ENCODE measurements around the gene SCN2A. TPM values are rescaled to one million over a fixed set of nuclear protein-coding genes. Genes with fewer than 3 reads are reported as not detected.

The SCN2A gene
- total and polyA plus RNA-seq, 4 donors = 0.02 to 0.31 (median 0.11) TPM

GRCh38 chr2:165273176-165273575, 34.0 kb downstream of the SCN2A start:
- peaks cover 0 to 5% (median 0%) of the 10 kb centered on the region in 5 donors for H3K4me1 ChIP-seq (ENCODE audit: control insufficient read depth in 5 of 5, insufficient read depth in 5 of 5, low read length in 5 of 5)
- H3K4me3 ChIP-seq = no peak overlapping the region
- DNase-seq (no peak), ATAC-seq (ENCODE audit: insufficient read depth, low FRiP score) (no peak)
- no peak overlapping the region for H3K27ac ChIP-seq (ENCODE audit: low read depth in 1 of 2, low read length in 1 of 2)
- no peaks in the 10 kb centered on the region for H3K27me3 ChIP-seq (ENCODE audit: control insufficient read depth in 3 of 3, insufficient read depth in 3 of 3, low read length in 2 of 3)
- H3K36me3 ChIP-seq (ENCODE audit: control insufficient read depth in 4 of 4, insufficient read depth in 4 of 4, low read length in 4 of 4) = no peaks in the 10 kb centered on the region
- no peak for TF ChIP-seq CTCF (IDR thresholded peaks at IDR 0.05; ENCODE audit: control extremely low read depth, extremely low read depth)
- H3K9me3 ChIP-seq (ENCODE audit: control insufficient read depth in 4 of 4, insufficient read depth in 3 of 4, low read length in 3 of 4) = no peaks in the 10 kb centered on the region
- H3K9ac ChIP-seq (ENCODE audit: insufficient read depth in 1 of 2, low read length in 2 of 2) = no peak overlapping the region

- H3K27ac ChIP-seq (ENCODE audit: low read depth in 1 of 2, low read length in 1 of 2) = peak overlapping the region; percentile 33 to 69
- WGBS, 2 donors = 35 to 74% methylated on average over 5 of the region's 5 CpGs
- H3K27me3 ChIP-seq (ENCODE audit: control insufficient read depth in 3 of 3, insufficient read depth in 3 of 3, low read length in 2 of 3) = no peaks in the 10 kb centered on the region
- TF ChIP-seq CTCF (IDR thresholded peaks at IDR 0.05; ENCODE audit: control extremely low read depth, extremely low read depth) = no peak
- H3K4me3 ChIP-seq = no peak overlapping the region
- H3K36me3 ChIP-seq (ENCODE audit: control insufficient read depth in 4 of 4, insufficient read depth in 4 of 4, low read length in 4 of 4) = no peaks in the 10 kb centered on the region
- peaks cover 0 to 5% (median 0%) of the 10 kb centered on the region in 5 donors for H3K4me1 ChIP-seq (ENCODE audit: control insufficient read depth in 5 of 5, insufficient read depth in 5 of 5, low read length in 5 of 5)
- no peak overlapping the region for H3K9ac ChIP-seq (ENCODE audit: insufficient read depth in 1 of 2, low read length in 2 of 2)
- DNase-seq (no peak), ATAC-seq (ENCODE audit: insufficient read depth, low FRiP score) (peak; percentile 75)
- no peaks in the 10 kb centered on the region for H3K9me3 ChIP-seq (ENCODE audit: control insufficient read depth in 4 of 4, insufficient read depth in 3 of 4, low read length in 3 of 4)
Observed at GRCh38 chr2:165274698-165275097, 35.5 kb downstream of the SCN2A start.

- 63 to 86% methylated on average over 2 of the region's 2 CpGs for WGBS, 2 donors
- no peak for TF ChIP-seq CTCF (IDR thresholded peaks at IDR 0.05; ENCODE audit: control extremely low read depth, extremely low read depth)
- H3K27ac ChIP-seq (ENCODE audit: low read depth in 1 of 2, low read length in 1 of 2) = no peak overlapping the region
Observed at GRCh38 chr2:165275932-165276331, 36.7 kb downstream of the SCN2A start.

GRCh38 chr2:165277295-165277694, 38.1 kb downstream of the SCN2A start:
- ATAC-seq (ENCODE audit: insufficient read depth, low FRiP score) = no peak
- H3K4me3 ChIP-seq = no peak overlapping the region

More at GRCh38 chr2:165275932-165276331, 36.7 kb downstream of the SCN2A start:
- H3K4me3 ChIP-seq = no peak overlapping the region
- H3K4me1 ChIP-seq (ENCODE audit: control insufficient read depth in 5 of 5, insufficient read depth in 5 of 5, low read length in 5 of 5) = peaks cover 0 to 5% (median 0%) of the 10 kb centered on the region in 5 donors
- H3K9ac ChIP-seq (ENCODE audit: insufficient read depth in 1 of 2, low read length in 2 of 2) = no peak overlapping the region
- H3K36me3 ChIP-seq (ENCODE audit: control insufficient read depth in 4 of 4, insufficient read depth in 4 of 4, low read length in 4 of 4) = no peaks in the 10 kb centered on the region
- no peaks in the 10 kb centered on the region for H3K27me3 ChIP-seq (ENCODE audit: control insufficient read depth in 3 of 3, insufficient read depth in 3 of 3, low read length in 2 of 3)
- ATAC-seq (ENCODE audit: insufficient read depth, low FRiP score) (no peak), DNase-seq (no peak)
- H3K9me3 ChIP-seq (ENCODE audit: control insufficient read depth in 4 of 4, insufficient read depth in 3 of 4, low read length in 3 of 4) = no peaks in the 10 kb centered on the region

More at GRCh38 chr2:165277295-165277694, 38.1 kb downstream of the SCN2A start:
- H3K27ac ChIP-seq (ENCODE audit: low read depth in 1 of 2, low read length in 1 of 2) = no peak overlapping the region
- no peaks in the 10 kb centered on the region for H3K36me3 ChIP-seq (ENCODE audit: control insufficient read depth in 4 of 4, insufficient read depth in 4 of 4, low read length in 4 of 4)
- H3K27me3 ChIP-seq (ENCODE audit: control insufficient read depth in 3 of 3, insufficient read depth in 3 of 3, low read length in 2 of 3) = no peaks in the 10 kb centered on the region
- no peak overlapping the region for H3K9ac ChIP-seq (ENCODE audit: insufficient read depth in 1 of 2, low read length in 2 of 2)
- no peak for TF ChIP-seq CTCF (IDR thresholded peaks at IDR 0.05; ENCODE audit: control extremely low read depth, extremely low read depth)
- H3K9me3 ChIP-seq (ENCODE audit: control insufficient read depth in 4 of 4, insufficient read depth in 3 of 4, low read length in 3 of 4) = no peaks in the 10 kb centered on the region
- peaks cover 0 to 5% (median 0%) of the 10 kb centered on the region in 5 donors for H3K4me1 ChIP-seq (ENCODE audit: control insufficient read depth in 5 of 5, insufficient read depth in 5 of 5, low read length in 5 of 5)
- DNase-seq = peak in 1 of 3 donors; percentile 13

All from lung (tissue), 12 donors.